ENCODE measurements around the gene RNF128.
"Not testable (repeated sequence)": the region's sequence is repeated elsewhere in the genome, so short reads cannot be mapped to it uniquely, and the experiment has no call there.

RNF128 gene

DNA sequence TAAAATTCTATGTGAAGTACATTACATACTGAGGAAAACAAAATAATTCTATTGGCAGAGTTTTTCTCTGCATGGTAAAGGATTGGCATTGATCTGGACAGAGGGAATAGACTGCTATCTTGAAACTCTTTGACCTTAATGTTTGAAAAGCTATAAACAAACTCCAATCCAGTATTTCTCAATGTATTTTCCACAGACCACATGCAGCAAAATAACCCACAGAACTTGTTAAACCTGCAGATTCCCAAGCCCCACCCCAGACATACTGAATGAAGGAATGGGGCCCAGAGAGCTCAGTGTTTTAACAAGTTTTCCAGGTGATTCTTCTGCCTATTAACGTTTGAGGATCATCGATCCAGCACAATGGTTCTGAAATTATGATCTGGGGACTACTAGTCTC lies 15.7 kb downstream of the RNF128 start:
- no peaks in the 10 kb centered on the region for H3K4me1 ChIP-seq (ENCODE audit: control insufficient read depth, insufficient read depth, low read length, poor library complexity, severe bottlenecking)
- no peak for DNase-seq
- no peaks in the 10 kb centered on the region for H3K36me3 ChIP-seq (ENCODE audit: control insufficient read depth, insufficient read depth, low read length)
- no peaks in the 10 kb centered on the region for H3K27me3 ChIP-seq (replicated peaks; ENCODE audit: control insufficient read depth, insufficient read depth, low read length, poor library complexity, severe bottlenecking)
- no peak overlapping the region for H3K4me3 ChIP-seq (ENCODE audit: insufficient read depth, low read depth, low read length, poor library complexity, severe bottlenecking)
- no peak overlapping the region for H3K27ac ChIP-seq (ENCODE audit: insufficient read depth, low read length, poor library complexity, severe bottlenecking)
- no peaks in the 10 kb centered on the region for H3K9me3 ChIP-seq (ENCODE audit: control insufficient read depth, low read length)

DNA sequence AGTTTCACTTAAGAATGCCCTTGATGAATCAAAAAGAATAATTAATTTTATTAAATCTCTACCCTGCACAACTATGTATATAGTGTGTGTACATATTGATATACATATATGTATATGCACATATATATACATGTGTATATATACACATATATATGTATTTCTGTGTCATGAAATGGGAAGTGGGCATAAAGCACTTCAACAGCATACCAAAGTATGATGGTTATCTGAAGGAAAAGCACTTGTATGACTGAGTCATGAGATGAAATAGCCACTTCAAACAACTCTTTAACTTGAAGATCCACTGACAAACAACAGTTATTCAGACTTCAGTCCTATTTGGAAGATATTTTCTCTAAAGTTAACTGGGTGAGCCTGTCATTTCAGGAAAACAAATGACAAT lies 16.3 kb downstream of the RNF128 start:
- Histone ChIP-seq H3K4me3 (ENCODE audit: insufficient read depth, low read depth, low read length, poor library complexity, severe bottlenecking) (no peak overlapping the region), H3K36me3 (ENCODE audit: control insufficient read depth, insufficient read depth, low read length) (no peaks in the 10 kb centered on the region), H3K4me1 (ENCODE audit: control insufficient read depth, insufficient read depth, low read length, poor library complexity, severe bottlenecking) (no peaks in the 10 kb centered on the region), H3K27ac (ENCODE audit: insufficient read depth, low read length, poor library complexity, severe bottlenecking) (no peak overlapping the region), H3K27me3 (replicated peaks; ENCODE audit: control insufficient read depth, insufficient read depth, low read length, poor library complexity, severe bottlenecking) (no peaks in the 10 kb centered on the region), H3K9me3 (ENCODE audit: control insufficient read depth, low read length) (no peaks in the 10 kb centered on the region)
- no peak for DNase-seq

DNA sequence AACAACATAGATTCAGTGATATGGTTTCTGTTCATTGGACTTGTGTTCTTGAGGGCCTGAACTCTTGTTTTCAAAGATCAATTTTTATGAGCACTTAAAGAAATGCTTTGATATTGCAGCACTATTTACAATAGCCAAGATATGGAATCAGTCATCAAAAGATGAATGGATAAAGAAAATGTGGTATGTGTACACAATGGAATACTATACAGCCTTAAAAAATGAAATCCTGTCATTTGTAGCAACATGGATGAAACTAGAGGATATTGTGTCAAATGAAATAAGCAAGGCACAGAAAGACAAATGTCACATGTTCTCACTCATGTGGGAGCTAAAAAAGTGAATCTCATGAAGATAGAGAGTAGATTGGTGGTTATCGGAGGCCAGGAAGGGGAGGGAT lies 21.9 kb downstream of the RNF128 start:
- Histone ChIP-seq H3K36me3 (ENCODE audit: control insufficient read depth, insufficient read depth, low read length) (no peaks in the 10 kb centered on the region), H3K4me3 (ENCODE audit: insufficient read depth, low read depth, low read length, poor library complexity, severe bottlenecking) (no peak overlapping the region), H3K4me1 (ENCODE audit: control insufficient read depth, insufficient read depth, low read length, poor library complexity, severe bottlenecking) (no peaks in the 10 kb centered on the region), H3K27ac (ENCODE audit: insufficient read depth, low read length, poor library complexity, severe bottlenecking) (no peak overlapping the region), H3K9me3 (ENCODE audit: control insufficient read depth, low read length) (peaks cover 3% of the 10 kb centered on the region), H3K27me3 (replicated peaks; ENCODE audit: control insufficient read depth, insufficient read depth, low read length, poor library complexity, severe bottlenecking) (no peaks in the 10 kb centered on the region)
- DNase-seq, result no peak

DNA sequence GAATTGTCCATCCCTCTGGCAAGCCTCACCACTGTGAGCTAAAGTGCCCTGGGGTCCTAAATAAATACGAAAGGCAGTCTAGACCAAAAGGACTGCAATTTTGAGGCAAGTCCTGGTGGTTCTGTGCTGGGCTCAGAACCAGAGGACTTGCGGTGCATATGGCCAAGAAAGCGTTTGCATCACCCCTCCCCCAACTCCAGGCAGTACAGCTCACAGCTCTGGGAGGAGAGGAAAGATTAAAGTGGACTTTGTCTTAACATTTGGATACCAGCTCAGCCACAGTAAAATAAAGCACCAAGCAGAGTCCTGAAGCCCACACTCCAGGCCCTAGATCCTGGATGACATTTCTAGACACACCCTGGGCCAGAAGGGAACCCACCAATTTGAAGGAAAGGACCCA lies 24.9 kb downstream of the RNF128 start:
- no peaks in the 10 kb centered on the region for H3K4me1 ChIP-seq (ENCODE audit: control insufficient read depth, insufficient read depth, low read length, poor library complexity, severe bottlenecking)
- peaks cover 3% of the 10 kb centered on the region for H3K9me3 ChIP-seq (ENCODE audit: control insufficient read depth, low read length)
- no peak overlapping the region for H3K27ac ChIP-seq (ENCODE audit: insufficient read depth, low read length, poor library complexity, severe bottlenecking)
- H3K4me3 ChIP-seq (ENCODE audit: insufficient read depth, low read depth, low read length, poor library complexity, severe bottlenecking), result no peak overlapping the region
- no peaks in the 10 kb centered on the region for H3K36me3 ChIP-seq (ENCODE audit: control insufficient read depth, insufficient read depth, low read length)
- H3K27me3 ChIP-seq (replicated peaks; ENCODE audit: control insufficient read depth, insufficient read depth, low read length, poor library complexity, severe bottlenecking), result no peaks in the 10 kb centered on the region
- no peak for DNase-seq

DNA sequence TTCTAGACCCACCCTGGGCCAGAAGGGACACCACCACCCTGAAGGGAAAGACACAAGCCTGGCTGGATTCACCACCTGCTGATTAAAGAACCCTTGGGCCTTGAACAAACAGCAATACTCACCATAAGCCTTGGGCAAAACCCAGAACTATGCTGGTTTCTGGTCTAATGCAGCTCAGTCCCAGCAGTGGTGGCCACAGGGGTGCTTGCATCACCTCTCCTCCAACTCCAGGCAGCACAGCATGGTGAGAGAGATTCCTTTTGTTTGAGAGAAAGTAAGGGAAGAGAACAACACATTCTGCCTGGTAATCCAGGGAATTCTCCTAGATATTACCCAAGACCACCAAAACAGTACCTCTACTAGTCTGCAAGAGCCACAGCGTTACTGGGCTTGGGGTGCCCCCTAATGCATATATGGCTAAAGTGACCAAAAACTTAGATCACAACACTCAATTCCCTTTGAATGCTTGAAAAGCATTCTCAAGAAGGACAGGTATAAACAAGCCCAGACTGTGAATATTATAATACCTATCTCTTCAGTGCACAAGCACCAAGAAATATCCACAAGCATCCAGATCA lies 25.7 kb downstream of the RNF128 start:
- Histone ChIP-seq H3K9me3 (ENCODE audit: control insufficient read depth, low read length) (peaks cover 3% of the 10 kb centered on the region), H3K36me3 (ENCODE audit: control insufficient read depth, insufficient read depth, low read length) (no peaks in the 10 kb centered on the region), H3K4me3 (ENCODE audit: insufficient read depth, low read depth, low read length, poor library complexity, severe bottlenecking) (no peak overlapping the region), H3K27ac (ENCODE audit: insufficient read depth, low read length, poor library complexity, severe bottlenecking) (no peak overlapping the region), H3K4me1 (ENCODE audit: control insufficient read depth, insufficient read depth, low read length, poor library complexity, severe bottlenecking) (no peaks in the 10 kb centered on the region), H3K27me3 (replicated peaks; ENCODE audit: control insufficient read depth, insufficient read depth, low read length, poor library complexity, severe bottlenecking) (no peaks in the 10 kb centered on the region)
- no peak for DNase-seq

DNA sequence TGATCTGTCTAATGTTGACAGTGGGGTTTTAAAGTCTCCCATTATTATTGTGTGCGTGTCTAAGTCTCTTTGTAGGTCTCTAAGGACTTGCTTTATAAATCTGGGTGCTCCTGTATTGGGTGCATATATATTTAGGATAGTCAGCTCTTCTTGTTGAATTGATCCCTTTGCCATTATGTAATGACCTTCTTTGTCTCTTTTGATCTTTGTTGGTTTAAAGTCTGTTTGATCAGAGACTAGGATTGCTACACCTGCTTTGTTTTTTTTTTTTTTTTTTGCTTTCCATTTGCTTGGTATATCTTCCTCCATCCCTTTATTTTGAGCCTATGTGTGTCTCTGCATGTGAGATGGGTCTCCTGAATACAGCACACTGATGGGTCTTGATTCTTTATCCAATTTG lies 42.8 kb downstream of the RNF128 start:
- H3K4me1 ChIP-seq (ENCODE audit: control insufficient read depth, insufficient read depth, low read length, poor library complexity, severe bottlenecking); DNase-seq: not testable (repeated sequence)

DNA sequence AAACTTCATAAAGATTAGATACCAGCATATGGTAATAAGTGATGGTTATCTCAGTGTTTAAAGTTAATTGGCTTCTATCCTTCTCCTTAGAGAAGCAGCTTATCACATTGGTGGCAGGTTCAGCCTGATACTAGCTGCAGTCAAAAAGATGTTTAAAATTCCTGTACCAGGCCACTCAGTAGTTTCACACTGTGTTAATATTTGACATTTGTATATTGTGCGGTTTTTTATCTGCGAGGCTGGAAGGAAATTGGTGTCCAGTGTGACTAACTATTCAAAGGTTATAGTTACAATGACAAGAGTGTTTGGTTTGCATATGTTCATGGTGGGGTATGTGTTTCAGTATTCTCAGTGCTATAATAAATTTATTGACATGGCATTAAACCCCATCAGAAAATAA lies 48.5 kb downstream of the RNF128 start:
- Histone ChIP-seq H3K27ac (ENCODE audit: insufficient read depth, low read length, poor library complexity, severe bottlenecking) (no peak overlapping the region), H3K9me3 (ENCODE audit: control insufficient read depth, low read length) (no peaks in the 10 kb centered on the region), H3K4me3 (ENCODE audit: insufficient read depth, low read depth, low read length, poor library complexity, severe bottlenecking) (no peak overlapping the region), H3K36me3 (ENCODE audit: control insufficient read depth, insufficient read depth, low read length) (no peaks in the 10 kb centered on the region), H3K4me1 (ENCODE audit: control insufficient read depth, insufficient read depth, low read length, poor library complexity, severe bottlenecking) (no peaks in the 10 kb centered on the region), H3K27me3 (replicated peaks; ENCODE audit: control insufficient read depth, insufficient read depth, low read length, poor library complexity, severe bottlenecking) (no peaks in the 10 kb centered on the region)
- DNase-seq, result no peak

More for the DNA sequence above, 42.8 kb downstream of the RNF128 start:
- not testable (repeated sequence) for H3K27ac ChIP-seq (ENCODE audit: insufficient read depth, low read length, poor library complexity, severe bottlenecking); H3K27me3 ChIP-seq (replicated peaks; ENCODE audit: control insufficient read depth, insufficient read depth, low read length, poor library complexity, severe bottlenecking); H3K4me3 ChIP-seq (ENCODE audit: insufficient read depth, low read depth, low read length, poor library complexity, severe bottlenecking); H3K36me3 ChIP-seq (ENCODE audit: control insufficient read depth, insufficient read depth, low read length); H3K9me3 ChIP-seq (ENCODE audit: control insufficient read depth, low read length)

DNA sequence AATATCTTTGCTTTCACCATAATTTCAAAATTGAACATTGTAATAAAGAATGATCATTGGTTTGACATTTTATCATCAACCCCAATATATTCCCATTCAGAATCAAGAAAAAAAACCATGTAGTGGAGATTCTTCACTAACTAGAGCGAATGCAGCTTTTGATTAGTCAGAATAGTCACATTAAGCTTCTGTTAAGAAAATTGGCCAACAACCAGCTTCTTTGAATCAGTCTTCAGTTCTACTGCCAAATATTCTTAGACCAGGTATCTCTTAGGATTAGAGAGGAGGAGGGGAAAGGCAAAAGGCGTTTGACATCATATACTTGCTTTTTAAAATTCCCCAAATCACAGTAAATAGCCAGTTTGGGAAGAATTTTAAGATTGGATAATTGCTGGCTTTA lies 53.8 kb downstream of the RNF128 start:
- DNase-seq, result no peak
- Histone ChIP-seq H3K9me3 (ENCODE audit: control insufficient read depth, low read length) (no peaks in the 10 kb centered on the region), H3K36me3 (ENCODE audit: control insufficient read depth, insufficient read depth, low read length) (no peaks in the 10 kb centered on the region), H3K4me1 (ENCODE audit: control insufficient read depth, insufficient read depth, low read length, poor library complexity, severe bottlenecking) (no peaks in the 10 kb centered on the region), H3K27me3 (replicated peaks; ENCODE audit: control insufficient read depth, insufficient read depth, low read length, poor library complexity, severe bottlenecking) (no peaks in the 10 kb centered on the region), H3K27ac (ENCODE audit: insufficient read depth, low read length, poor library complexity, severe bottlenecking) (no peak overlapping the region), H3K4me3 (ENCODE audit: insufficient read depth, low read depth, low read length, poor library complexity, severe bottlenecking) (no peak overlapping the region)

DNA sequence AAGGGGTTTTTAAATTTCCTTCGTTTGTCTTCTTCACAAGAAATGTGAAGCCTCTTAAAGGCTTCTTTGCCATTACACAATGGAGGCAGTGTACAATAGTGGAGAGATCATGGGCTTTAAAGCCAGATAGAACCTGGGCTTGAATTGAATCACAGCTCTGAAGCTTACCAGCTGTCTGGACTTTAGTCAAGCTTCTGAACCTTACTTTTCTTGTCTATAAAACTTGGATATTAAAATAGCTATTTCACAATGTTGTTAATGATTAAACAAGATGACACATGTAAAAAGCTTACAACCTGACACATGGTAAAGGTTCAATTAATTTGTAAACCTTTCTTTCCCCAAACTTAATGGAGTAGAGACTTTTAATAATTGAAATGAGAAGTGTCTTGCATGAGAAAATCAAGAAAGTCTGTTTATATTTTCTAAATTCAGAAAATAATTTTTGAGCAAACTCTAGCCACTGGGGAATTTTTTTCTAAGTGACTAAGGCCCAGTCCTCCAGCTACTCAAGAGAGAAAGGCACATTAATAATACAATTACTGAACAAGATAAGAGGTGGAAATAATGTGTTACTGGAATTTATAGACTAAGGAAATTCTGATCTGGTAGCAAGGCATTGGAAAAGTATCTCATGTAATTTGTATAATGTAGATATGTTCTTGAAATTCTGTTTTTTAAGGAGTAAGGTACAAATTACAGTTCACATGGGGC lies 54.3 kb downstream of the RNF128 start:
- no peak overlapping the region for H3K27ac ChIP-seq (ENCODE audit: insufficient read depth, low read length, poor library complexity, severe bottlenecking)
- no peak overlapping the region for H3K4me3 ChIP-seq (ENCODE audit: insufficient read depth, low read depth, low read length, poor library complexity, severe bottlenecking)
- H3K4me1 ChIP-seq (ENCODE audit: control insufficient read depth, insufficient read depth, low read length, poor library complexity, severe bottlenecking), result no peaks in the 10 kb centered on the region
- no peaks in the 10 kb centered on the region for H3K9me3 ChIP-seq (ENCODE audit: control insufficient read depth, low read length)
- no peaks in the 10 kb centered on the region for H3K27me3 ChIP-seq (replicated peaks; ENCODE audit: control insufficient read depth, insufficient read depth, low read length, poor library complexity, severe bottlenecking)
- no peak for DNase-seq
- H3K36me3 ChIP-seq (ENCODE audit: control insufficient read depth, insufficient read depth, low read length), result no peaks in the 10 kb centered on the region

DNA sequence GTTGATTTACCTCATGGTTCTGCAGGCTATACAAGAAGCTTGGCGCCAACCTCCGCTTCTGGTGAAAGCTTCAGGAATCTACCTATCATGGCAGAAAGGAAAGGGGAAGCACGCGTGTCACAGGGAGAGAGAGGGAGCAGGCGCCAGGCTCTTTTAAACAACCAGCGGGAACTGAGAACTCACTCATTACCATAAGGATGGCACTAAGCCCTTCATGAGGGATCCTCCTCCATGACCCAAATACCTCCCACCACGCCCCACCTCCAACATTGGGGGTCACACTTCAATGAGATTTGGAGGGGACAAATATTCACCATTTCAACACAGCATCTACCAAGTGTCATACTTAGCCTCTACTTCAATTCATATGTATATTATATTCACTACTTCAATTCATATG lies 57.2 kb downstream of the RNF128 start:
- H3K36me3 ChIP-seq (ENCODE audit: control insufficient read depth, insufficient read depth, low read length), result no peaks in the 10 kb centered on the region
- H3K27ac ChIP-seq (ENCODE audit: insufficient read depth, low read length, poor library complexity, severe bottlenecking), result no peak overlapping the region
- no peak overlapping the region for H3K4me3 ChIP-seq (ENCODE audit: insufficient read depth, low read depth, low read length, poor library complexity, severe bottlenecking)
- H3K9me3 ChIP-seq (ENCODE audit: control insufficient read depth, low read length), result no peaks in the 10 kb centered on the region
- DNase-seq, result no peak
- H3K4me1 ChIP-seq (ENCODE audit: control insufficient read depth, insufficient read depth, low read length, poor library complexity, severe bottlenecking), result no peaks in the 10 kb centered on the region
- H3K27me3 ChIP-seq (replicated peaks; ENCODE audit: control insufficient read depth, insufficient read depth, low read length, poor library complexity, severe bottlenecking), result no peaks in the 10 kb centered on the region
